Measurements from ENCODE around the gene MSX2.

The MSX2 gene

DNA sequence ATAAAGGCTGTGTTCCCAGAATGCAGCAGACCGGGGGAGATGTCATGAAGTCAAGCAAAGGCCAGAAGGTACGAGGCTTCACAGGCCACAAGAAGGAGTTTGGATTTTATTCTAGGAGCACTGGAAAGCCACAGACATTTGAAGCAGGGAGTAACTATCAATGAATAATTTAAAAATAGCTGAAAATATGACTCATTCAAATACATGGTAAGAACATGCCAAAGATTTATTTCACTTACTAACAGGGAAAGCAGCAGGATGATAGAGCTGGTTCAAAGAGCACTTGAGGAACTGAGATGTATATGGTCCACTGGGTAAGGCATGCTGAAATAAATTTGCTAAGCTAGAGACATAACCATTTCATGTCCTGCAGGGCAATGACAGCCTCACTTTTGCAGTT is 53.2 kb downstream of the MSX2 start:
- DNase-seq, result no peak

Data from activated CD4-positive, alpha-beta T cell treated with anti-CD3 and anti-CD28 coated beads, Interleukin-10, Interleukin-2, amounts not matched to agents 100 ng/mL and 50 ng/mL, durations not matched to agents 16 hours and 8 hours (primary cell).